ENCODE results near the gene NEK5. TPM values are rescaled to one million over a fixed set of nuclear protein-coding genes. Genes with fewer than 3 reads are reported as not detected.
"Not testable (repeated sequence)": the region's sequence is repeated elsewhere in the genome, so short reads cannot be mapped to it uniquely, and the experiment has no call there.

NEK5 gene
- total RNA-seq, 1 experiment from 2014 or later, result not detected

GRCh38 chr13:52079891-52080290, 49.0 kb downstream of the NEK5 start:
- not testable (repeated sequence) for DNase-seq (ENCODE audit: low read depth)

GRCh38 chr13:52070929-52071523, 57.8 kb downstream of the NEK5 start:
- peak; percentile 69 for DNase-seq (ENCODE audit: low read depth)

- DNase-seq (ENCODE audit: low read depth), result peak; percentile 9
Measured at GRCh38 chr13:52067237-52067636, 61.6 kb downstream of the NEK5 start.

- DNase-seq (ENCODE audit: low read depth), result no peak
Measured at GRCh38 chr13:52061587-52061986, 67.3 kb downstream of the NEK5 start.

- DNase-seq (ENCODE audit: low read depth), result not testable (repeated sequence)
Measured at GRCh38 chr13:52061064-52061463, 67.8 kb downstream of the NEK5 start.

- no peak for DNase-seq (ENCODE audit: low read depth)
Measured at GRCh38 chr13:52053460-52053859, 75.4 kb downstream of the NEK5 start.

- no peak for DNase-seq (ENCODE audit: low read depth)
Measured at GRCh38 chr13:52051400-52051799, 77.5 kb downstream of the NEK5 start.

- DNase-seq (ENCODE audit: low read depth), result peak; percentile 38
Measured at GRCh38 chr13:52048516-52048915, 80.4 kb downstream of the NEK5 start.

GRCh38 chr13:52047463-52047862, 81.4 kb downstream of the NEK5 start:
- no peak for DNase-seq (ENCODE audit: low read depth)

GRCh38 chr13:52043675-52044074, 85.2 kb downstream of the NEK5 start:
- no peak for DNase-seq (ENCODE audit: low read depth)

- no peak for DNase-seq (ENCODE audit: low read depth)
Measured at GRCh38 chr13:52036037-52036436, 92.8 kb downstream of the NEK5 start.

GRCh38 chr13:52034616-52035226, 94.2 kb downstream of the NEK5 start:
- no peak for DNase-seq (ENCODE audit: low read depth)

- no peak for DNase-seq (ENCODE audit: low read depth)
Measured at GRCh38 chr13:52033039-52033438, 95.8 kb downstream of the NEK5 start.

GRCh38 chr13:52030401-52030800, 98.5 kb downstream of the NEK5 start:
- not testable (repeated sequence) for DNase-seq (ENCODE audit: low read depth)

- no peak for DNase-seq (ENCODE audit: low read depth)
Measured at GRCh38 chr13:52029569-52029968, 99.3 kb downstream of the NEK5 start.

- no peak for DNase-seq (ENCODE audit: low read depth)
Measured at GRCh38 chr13:52027832-52028231, 101.0 kb downstream of the NEK5 start.

- no peak for DNase-seq (ENCODE audit: low read depth)
Measured at GRCh38 chr13:52026246-52026626, 102.6 kb downstream of the NEK5 start.

GRCh38 chr13:52025475-52026245, 103.2 kb downstream of the NEK5 start:
- no peak for DNase-seq (ENCODE audit: low read depth)

- no peak for DNase-seq (ENCODE audit: low read depth)
Measured at GRCh38 chr13:52024481-52024880, 104.4 kb downstream of the NEK5 start, which contains the start of gene UTP14C. Gene UTP14C, plus strand, starts transcription at chr13:52024691. Its CDS starts 4,114 bp downstream, at chr13:52028805.

GRCh38 chr13:52022356-52022755, 106.5 kb downstream of the NEK5 start:
- no peak for DNase-seq (ENCODE audit: low read depth)

- DNase-seq (ENCODE audit: low read depth), result no peak
Measured at GRCh38 chr13:52020191-52020590, 108.7 kb downstream of the NEK5 start.

- DNase-seq (ENCODE audit: low read depth), result no peak
Measured at GRCh38 chr13:52016296-52016695, 112.6 kb downstream of the NEK5 start.

GRCh38 chr13:52012512-52012836, 116.4 kb downstream of the NEK5 start:
- DNase-seq (ENCODE audit: low read depth), result no peak
